ENCODE results near the gene COL4A3.

Gene COL4A3

DNA sequence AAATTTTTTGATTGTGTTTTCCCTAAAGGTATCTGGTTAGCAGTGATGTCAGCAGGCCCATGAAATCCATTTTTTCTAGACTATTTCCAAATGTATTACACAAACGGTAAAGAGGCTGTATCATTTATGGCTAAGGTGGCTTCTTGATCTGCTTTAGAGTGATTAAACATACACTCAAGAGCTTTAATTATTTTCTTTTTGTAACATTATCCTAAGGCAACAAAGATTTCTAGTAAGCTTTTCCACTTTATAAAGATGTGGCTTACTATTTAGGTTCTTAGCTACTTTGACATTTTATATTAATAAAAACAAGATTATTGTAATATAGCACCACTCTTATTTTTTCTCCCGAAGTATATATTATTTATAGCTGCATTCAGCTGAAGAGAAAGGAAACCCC is 177.1 kb downstream of the COL4A3 start:
- ATAC-seq (ENCODE audit: insufficient read depth, low read depth) (no peak), DNase-seq (no peak)
- Histone ChIP-seq H2AFZ (ENCODE audit: low read depth, low read length) (no peak overlapping the region), H3K79me2 (ENCODE audit: insufficient read depth, low read length) (0 out of 2 replicates have a peak, but pooled peaks cover 2% of the 10 kb centered on the region), H3K36me3 (ENCODE audit: insufficient read depth, low read length) (peaks cover 35% of the 10 kb centered on the region), H3K27ac (ENCODE audit: low read length) (no peak overlapping the region), H3K4me1 (ENCODE audit: insufficient read depth, low read length) (no peaks in the 10 kb centered on the region), H3K9ac (ENCODE audit: low read depth, low read length) (no peak overlapping the region), H3K27me3 (ENCODE audit: insufficient read depth, low read length, poor library complexity) (no peaks in the 10 kb centered on the region), H3K4me2 (ENCODE audit: insufficient read depth, low read length) (no peak overlapping the region), H3K4me3 (ENCODE audit: low read depth in 1 of 2, low read length in 2 of 2) (no peak overlapping the region), H4K20me1 (ENCODE audit: insufficient read depth, low read length) (no peaks in the 10 kb centered on the region), H3K9me3 (ENCODE audit: insufficient read depth, low read length, severe bottlenecking) (no peaks in the 10 kb centered on the region)
- no peak for TF ChIP-seq EZH2 (IDR thresholded peaks at IDR 0.05; ENCODE audit: borderline replicate concordance, low read depth, low read length, severe bottlenecking)
- TF ChIP-seq, protein P1, sequence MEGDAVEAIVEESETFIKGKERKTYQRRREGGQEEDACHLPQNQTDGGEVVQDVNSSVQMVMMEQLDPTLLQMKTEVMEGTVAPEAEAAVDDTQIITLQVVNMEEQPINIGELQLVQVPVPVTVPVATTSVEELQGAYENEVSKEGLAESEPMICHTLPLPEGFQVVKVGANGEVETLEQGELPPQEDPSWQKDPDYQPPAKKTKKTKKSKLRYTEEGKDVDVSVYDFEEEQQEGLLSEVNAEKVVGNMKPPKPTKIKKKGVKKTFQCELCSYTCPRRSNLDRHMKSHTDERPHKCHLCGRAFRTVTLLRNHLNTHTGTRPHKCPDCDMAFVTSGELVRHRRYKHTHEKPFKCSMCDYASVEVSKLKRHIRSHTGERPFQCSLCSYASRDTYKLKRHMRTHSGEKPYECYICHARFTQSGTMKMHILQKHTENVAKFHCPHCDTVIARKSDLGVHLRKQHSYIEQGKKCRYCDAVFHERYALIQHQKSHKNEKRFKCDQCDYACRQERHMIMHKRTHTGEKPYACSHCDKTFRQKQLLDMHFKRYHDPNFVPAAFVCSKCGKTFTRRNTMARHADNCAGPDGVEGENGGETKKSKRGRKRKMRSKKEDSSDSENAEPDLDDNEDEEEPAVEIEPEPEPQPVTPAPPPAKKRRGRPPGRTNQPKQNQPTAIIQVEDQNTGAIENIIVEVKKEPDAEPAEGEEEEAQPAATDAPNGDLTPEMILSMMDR (IDR thresholded peaks at IDR 0.05; ENCODE audit: borderline replicate concordance, extremely low read depth, low read length, poor library complexity, severe bottlenecking) = no peak

DNA sequence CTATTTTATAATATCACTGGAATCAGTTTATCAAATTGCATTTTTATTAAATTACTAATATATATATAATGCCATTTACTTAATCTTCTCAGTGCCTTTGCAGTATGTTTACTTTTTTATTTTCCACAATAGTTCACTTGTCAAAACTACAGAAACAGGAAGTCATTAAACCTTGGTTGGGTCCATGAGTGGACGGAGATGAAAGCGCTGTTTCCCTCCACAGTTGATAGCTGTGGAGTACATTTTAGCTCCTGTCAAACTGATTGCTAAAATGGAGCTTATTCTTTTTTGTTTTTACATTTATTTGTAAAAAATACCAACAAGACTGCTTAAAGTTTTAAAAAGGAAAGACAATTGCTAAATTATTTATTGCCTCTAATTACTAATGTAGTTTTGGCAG is 179.8 kb downstream of the COL4A3 start:
- no peak for ATAC-seq (ENCODE audit: insufficient read depth, low read depth)
- H3K9me3 ChIP-seq (ENCODE audit: insufficient read depth, low read length, severe bottlenecking) = no peaks in the 10 kb centered on the region
- no peak overlapping the region for H2AFZ ChIP-seq (ENCODE audit: low read depth, low read length)
- peaks cover 45% of the 10 kb centered on the region for H3K36me3 ChIP-seq (ENCODE audit: insufficient read depth, low read length)
- no peak for DNase-seq
- no peak for TF ChIP-seq EZH2 (IDR thresholded peaks at IDR 0.05; ENCODE audit: borderline replicate concordance, low read depth, low read length, severe bottlenecking)
- TF ChIP-seq, protein P1 (IDR thresholded peaks at IDR 0.05; ENCODE audit: borderline replicate concordance, extremely low read depth, low read length, poor library complexity, severe bottlenecking) = no peak
- no peak overlapping the region for H3K27ac ChIP-seq (ENCODE audit: low read length)
- H4K20me1 ChIP-seq (ENCODE audit: insufficient read depth, low read length) = no peaks in the 10 kb centered on the region
- no peaks in the 10 kb centered on the region for H3K4me1 ChIP-seq (ENCODE audit: insufficient read depth, low read length)
- H3K79me2 ChIP-seq (ENCODE audit: insufficient read depth, low read length) = no peaks in the 10 kb centered on the region
- no peaks in the 10 kb centered on the region for H3K27me3 ChIP-seq (ENCODE audit: insufficient read depth, low read length, poor library complexity)
- no peak overlapping the region for H3K4me2 ChIP-seq (ENCODE audit: insufficient read depth, low read length)
- H3K4me3 ChIP-seq (ENCODE audit: low read depth in 1 of 2, low read length in 2 of 2) = no peak overlapping the region
- H3K9ac ChIP-seq (ENCODE audit: low read depth, low read length) = no peak overlapping the region

DNA sequence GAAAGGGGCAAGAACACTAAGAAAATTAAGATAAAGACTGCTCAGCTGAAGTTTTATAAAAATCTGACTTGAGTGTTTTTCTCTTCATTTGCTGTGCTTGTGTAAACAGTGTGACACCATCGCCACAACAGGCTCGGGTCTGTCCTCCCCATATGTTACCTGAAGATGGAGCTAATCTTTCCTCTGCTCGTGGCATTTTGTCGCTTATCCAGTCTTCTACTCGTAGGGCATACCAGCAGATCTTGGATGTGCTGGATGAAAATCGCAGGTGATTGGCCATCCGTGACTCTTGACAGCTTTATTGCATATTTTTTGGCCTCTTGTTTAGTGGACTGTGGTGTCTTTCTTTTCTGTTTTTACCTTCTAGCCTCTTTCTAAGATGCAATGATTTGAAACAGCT is 182.7 kb downstream of the COL4A3 start:
- Histone ChIP-seq H3K9me3 (ENCODE audit: insufficient read depth, low read length, severe bottlenecking) (no peaks in the 10 kb centered on the region), H3K4me1 (ENCODE audit: insufficient read depth, low read length) (no peaks in the 10 kb centered on the region), H3K9ac (ENCODE audit: low read depth, low read length) (no peak overlapping the region), H3K36me3 (ENCODE audit: insufficient read depth, low read length) (peaks cover 39% of the 10 kb centered on the region), H3K27ac (ENCODE audit: low read length) (no peak overlapping the region), H3K4me2 (ENCODE audit: insufficient read depth, low read length) (no peak overlapping the region), H4K20me1 (ENCODE audit: insufficient read depth, low read length) (no peaks in the 10 kb centered on the region), H3K79me2 (ENCODE audit: insufficient read depth, low read length) (no peaks in the 10 kb centered on the region), H3K27me3 (ENCODE audit: insufficient read depth, low read length, poor library complexity) (no peaks in the 10 kb centered on the region), H3K4me3 (ENCODE audit: low read depth in 1 of 2, low read length in 2 of 2) (no peak overlapping the region), H2AFZ (ENCODE audit: low read depth, low read length) (no peak overlapping the region)
- no peak for ATAC-seq (ENCODE audit: insufficient read depth, low read depth)
- TF ChIP-seq, protein P1 (IDR thresholded peaks at IDR 0.05; ENCODE audit: borderline replicate concordance, extremely low read depth, low read length, poor library complexity, severe bottlenecking) = no peak
- no peak for TF ChIP-seq EZH2 (IDR thresholded peaks at IDR 0.05; ENCODE audit: borderline replicate concordance, low read depth, low read length, severe bottlenecking)
- no peak for DNase-seq

DNA sequence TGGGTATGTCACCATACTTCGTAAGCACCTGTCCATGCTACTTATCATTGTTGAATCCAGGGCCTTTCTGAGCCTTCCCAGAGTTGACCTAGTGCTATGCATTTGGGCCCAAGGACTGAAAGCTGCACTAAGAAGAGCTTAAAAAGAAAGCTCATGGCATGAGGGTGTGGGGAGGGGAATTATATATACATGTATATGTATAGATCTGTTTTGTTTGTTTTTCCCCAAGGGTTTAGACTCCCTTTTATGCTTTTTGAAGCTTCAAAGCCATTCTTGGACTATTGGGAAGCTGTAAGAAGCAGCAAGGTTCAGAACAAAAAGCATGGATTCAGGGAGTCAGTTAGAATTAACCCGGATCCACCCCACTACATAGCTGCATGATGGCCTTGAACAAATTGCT is 183.9 kb downstream of the COL4A3 start:
- Histone ChIP-seq H3K79me2 (ENCODE audit: insufficient read depth, low read length) (no peaks in the 10 kb centered on the region), H3K9ac (ENCODE audit: low read depth, low read length) (no peak overlapping the region), H4K20me1 (ENCODE audit: insufficient read depth, low read length) (no peaks in the 10 kb centered on the region), H3K4me2 (ENCODE audit: insufficient read depth, low read length) (no peak overlapping the region), H3K36me3 (ENCODE audit: insufficient read depth, low read length) (peaks cover 32% of the 10 kb centered on the region; the same call in 1 of the 2 replicates), H3K4me1 (ENCODE audit: insufficient read depth, low read length) (no peaks in the 10 kb centered on the region), H3K27ac (ENCODE audit: low read length) (no peak overlapping the region), H2AFZ (ENCODE audit: low read depth, low read length) (no peak overlapping the region), H3K9me3 (ENCODE audit: insufficient read depth, low read length, severe bottlenecking) (no peaks in the 10 kb centered on the region), H3K4me3 (ENCODE audit: low read depth in 1 of 2, low read length in 2 of 2) (no peak overlapping the region), H3K27me3 (ENCODE audit: insufficient read depth, low read length, poor library complexity) (no peaks in the 10 kb centered on the region)
- no peak for ATAC-seq (ENCODE audit: insufficient read depth, low read depth)
- no peak for TF ChIP-seq EZH2 (IDR thresholded peaks at IDR 0.05; ENCODE audit: borderline replicate concordance, low read depth, low read length, severe bottlenecking)
- TF ChIP-seq, protein P1 (IDR thresholded peaks at IDR 0.05; ENCODE audit: borderline replicate concordance, extremely low read depth, low read length, poor library complexity, severe bottlenecking) = no peak
- no peak for DNase-seq

All from DND-41 (cell line).